H1 (cell line): Measurements from ENCODE around the gene ZGLP1. TPM values are rescaled to one million over a fixed set of nuclear protein-coding genes. Genes with fewer than 3 reads are reported as not detected.

Experiments
- CTCF ChIA-PET: fragments of 300-600 bp; sonication (Branson Sonifier 250); formaldehyde crosslinking; loops from one replicate; lab custom pipeline; 2021; ENCODE audit not compliant: partially characterized antibody; lab: Charles Lee
- POLR2A ChIA-PET: fragments of 300-600 bp; sonication (Branson Sonifier 250); formaldehyde crosslinking; loops from one replicate; lab custom pipeline; 2021; ENCODE audit warnings: inconsistent platforms; ENCODE audit not compliant: partially characterized antibody; lab: Charles Lee
- DNase-seq, 2 experiments: peaks; one replicate each; pipeline versions ENCODE4 v3.0.0 to v3.0.0-alpha.2; 2010 to 2022; ENCODE audit warnings: low spot score in 2 of 2, low read depth in 1 of 2, mixed read lengths in 1 of 2
- FAIRE-seq: peaks from 2 replicates; lab custom pipeline; 2011; peaks lifted over from hg19 to GRCh38; lab: Jason Lieb, UNC
- H2AFZ ChIP-seq: 2 replicates; pipeline ENCODE4 v1.8.1; 2012; ENCODE audit warnings: low read length, inconsistent platforms
- H2AK5ac ChIP-seq: 2 replicates; pipeline ENCODE4 v1.6.1; 2013; ENCODE audit warnings: low read depth, low read length
- H2BK120ac ChIP-seq: replicated peaks from 2 replicates; pipeline ENCODE3; 2013; ENCODE audit warnings: low read depth, low read length, inconsistent platforms
- H2BK12ac ChIP-seq: 2 replicates; pipeline ENCODE4 v1.6.1; 2013; ENCODE audit warnings: low read depth, low read length
- H2BK15ac ChIP-seq: 2 replicates; pipeline ENCODE4 v1.6.1; 2013; ENCODE audit warnings: low read length
- H2BK20ac ChIP-seq: 2 replicates; pipeline ENCODE4 v1.6.1; 2013; ENCODE audit warnings: low read length
- H2BK5ac ChIP-seq: 2 replicates; pipeline ENCODE4 v1.6.1; 2013; ENCODE audit warnings: low read depth, low read length
- H3K14ac ChIP-seq: 2 replicates; pipeline ENCODE4 v1.6.1; 2013; ENCODE audit warnings: inconsistent platforms; ENCODE audit not compliant: insufficient read length
- H3K18ac ChIP-seq: 2 replicates; pipeline ENCODE4 v1.6.1; 2013; ENCODE audit warnings: low read length; ENCODE audit errors: extremely low read depth
- H3K23ac ChIP-seq: 2 replicates; pipeline ENCODE4 v1.6.1; 2013; ENCODE audit warnings: inconsistent platforms; ENCODE audit not compliant: insufficient read length
- H3K23me2 ChIP-seq: 2 replicates; pipeline ENCODE4 v1.6.1; 2013; ENCODE audit warnings: low read depth, low read length
- H3K27ac ChIP-seq: 2 replicates; pipeline ENCODE4 v1.6.1; 2011; ENCODE audit warnings: low read depth, low read length, inconsistent platforms
- H3K27me3 ChIP-seq, 4 experiments: replicated peaks in 1 of 4; 1 replicate in 1 of 4; 2 replicates in 3 of 4; pipeline versions ENCODE4 v1.6.1 to v1.8.1; 2011 to 2013; ENCODE audit warnings: low read length in 3 of 4, mild to moderate bottlenecking in 3 of 4, inconsistent platforms in 2 of 4, mixed read lengths in 2 of 4, moderate library complexity in 1 of 4; ENCODE audit not compliant: control insufficient read depth in 3 of 4, insufficient read depth in 3 of 4; ENCODE audit errors: extremely low read depth in 1 of 4
- H3K36me3 ChIP-seq, 4 experiments: 2 replicates each; pipeline versions ENCODE4 v1.6.1 to v1.8.1; 2011 to 2013; ENCODE audit warnings: mild to moderate bottlenecking in 4 of 4, low read length in 3 of 4, moderate library complexity in 2 of 4, control low read depth in 1 of 4, inconsistent platforms in 1 of 4; ENCODE audit not compliant: insufficient read depth in 4 of 4, control insufficient read depth in 2 of 4
- H3K4ac ChIP-seq: replicated peaks from 2 replicates; pipeline ENCODE3; 2013; ENCODE audit warnings: low read length, low read depth, mixed read lengths, inconsistent platforms; ENCODE audit not compliant: insufficient read length
- H3K4me1 ChIP-seq, 4 experiments: replicated peaks in 1 of 4; 1 replicate in 1 of 4; 2 replicates in 3 of 4; pipeline versions ENCODE4 v1.6.1 to v1.8.1; 2011 to 2013; ENCODE audit warnings: low read length in 3 of 4, inconsistent platforms in 2 of 4, mixed read lengths in 1 of 4; ENCODE audit not compliant: insufficient read depth in 4 of 4, control insufficient read depth in 3 of 4
- H3K4me2 ChIP-seq, 2 experiments: 2 replicates each; pipeline versions ENCODE4 v1.6.1 to v1.8.1; 2011 to 2013; ENCODE audit warnings: low read depth in 2 of 2, low read length in 2 of 2, control low read depth in 1 of 2, inconsistent platforms in 1 of 2, mild to moderate bottlenecking in 1 of 2; ENCODE audit not compliant: insufficient read depth in 1 of 2
- H3K4me3 ChIP-seq, 4 experiments: fragments of 200-600, 300-600 bp in 1 of 4; sonication (generic), shearing (Covaris generic), sonication (Bioruptor Twin) in 1 of 4; 2 replicates each; pipeline versions ENCODE4 v1.5.1 to v1.8.1; 2011 to 2016; ENCODE audit warnings: low read length in 4 of 4, low read depth in 3 of 4, control low read depth in 2 of 4, inconsistent platforms in 2 of 4, mild to moderate bottlenecking in 2 of 4, mixed read lengths in 1 of 4, moderate library complexity in 1 of 4; ENCODE audit not compliant: insufficient read depth in 2 of 4; ENCODE audit errors: extremely low read depth in 1 of 4
- H3K56ac ChIP-seq: replicated peaks from 2 replicates; pipeline ENCODE3; 2013; ENCODE audit warnings: low read depth, mild to moderate bottlenecking, mixed read lengths, low read length, inconsistent platforms; ENCODE audit not compliant: insufficient read length
- H3K79me1 ChIP-seq: 2 replicates; pipeline ENCODE4 v1.6.1; 2013; ENCODE audit warnings: low read depth, low read length, control low read depth
- H3K79me2 ChIP-seq, 2 experiments: 2 replicates each; pipeline versions ENCODE4 v1.6.1 to v1.8.1; 2012 to 2013; ENCODE audit warnings: low read length in 2 of 2, mild to moderate bottlenecking in 2 of 2, inconsistent platforms in 1 of 2; ENCODE audit not compliant: insufficient read depth in 2 of 2, control insufficient read depth in 1 of 2
- H3K9ac ChIP-seq, 4 experiments: replicated peaks in 1 of 4; 1 replicate in 1 of 4; 2 replicates in 3 of 4; pipeline versions ENCODE4 v1.6.1 to v1.8.1; 2011 to 2013; ENCODE audit warnings: low read depth in 3 of 4, low read length in 3 of 4, control low read depth in 2 of 4, mild to moderate bottlenecking in 2 of 4, moderate library complexity in 2 of 4, inconsistent platforms in 1 of 4; ENCODE audit errors: extremely low read depth in 1 of 4
- H3K9me3 ChIP-seq, 2 experiments: 2 replicates each; pipeline versions ENCODE4 v1.6.1 to v1.8.1; 2012 to 2013; ENCODE audit warnings: mild to moderate bottlenecking in 2 of 2, moderate library complexity in 2 of 2, control low read depth in 1 of 2, inconsistent platforms in 1 of 2, low read depth in 1 of 2, low read length in 1 of 2, mixed read lengths in 1 of 2; ENCODE audit not compliant: insufficient read depth in 2 of 2
- H4K20me1 ChIP-seq, 2 experiments: replicated peaks in 1 of 2; 2 replicates each; pipeline versions ENCODE3 to v1.8.1; 2011 to 2013; ENCODE audit warnings: inconsistent platforms in 2 of 2, low read length in 2 of 2, mild to moderate bottlenecking in 1 of 2; ENCODE audit not compliant: insufficient read depth in 2 of 2, control insufficient read depth in 1 of 2
- H4K5ac ChIP-seq: 2 replicates; pipeline ENCODE4 v1.6.1; 2013; ENCODE audit warnings: low read length, low read depth, mixed read lengths, inconsistent platforms; ENCODE audit not compliant: insufficient read length
- H4K8ac ChIP-seq: 2 replicates; pipeline ENCODE4 v1.8.0; 2013; ENCODE audit warnings: mild to moderate bottlenecking, moderate library complexity, low read length, inconsistent platforms; ENCODE audit not compliant: insufficient read depth; ENCODE audit errors: extremely low read depth
- H4K91ac ChIP-seq: replicated peaks from 2 replicates; pipeline ENCODE3; 2013; ENCODE audit warnings: low read length, mixed read lengths, inconsistent platforms; ENCODE audit not compliant: insufficient read length
- EZH2 ChIP-seq: fragments of 200-600 bp; sonication (generic); IDR thresholded peaks from 2 replicates; pipeline ENCODE4 v1.7.1; 2012; ENCODE audit warnings: low read depth, mild to moderate bottlenecking, moderate library complexity, low read length, inconsistent platforms; ENCODE audit not compliant: severe bottlenecking
- KDM4A ChIP-seq: IDR thresholded peaks from one replicate; pipeline ENCODE4 v1.7.1; 2012; ENCODE audit warnings: low read depth, mild to moderate bottlenecking, moderate library complexity, low read length, inconsistent platforms; ENCODE audit not compliant: severe bottlenecking
- RBBP5 ChIP-seq: IDR thresholded peaks from 2 replicates; pipeline ENCODE4 v1.7.1; 2012; ENCODE audit warnings: low read depth, mild to moderate bottlenecking, inconsistent platforms, low read length, moderate library complexity, borderline replicate concordance
- RXRA ChIP-seq: IDR thresholded peaks from 2 replicates; pipeline ENCODE4 v1.6.1; 2011; ENCODE audit warnings: low read depth, mild to moderate bottlenecking, low read length, moderate library complexity; ENCODE audit not compliant: insufficient read depth
- TAF1 ChIP-seq: IDR thresholded peaks from 2 replicates; pipeline ENCODE4 v1.6.1; 2011; ENCODE audit warnings: mild to moderate bottlenecking, low read depth, low read length
- WGBS, 2 experiments: shearing (Covaris generic) in 1 of 2; methylation state at CpG; one replicate each; pipeline versions ENCODE4 v1.1.6 to v1.1.7; 2013 to 2015; ENCODE audit warnings: low lambda C conversion rate in 2 of 2, mixed read lengths in 2 of 2, inconsistent platforms in 1 of 2, low coverage in 1 of 2, missing lambda C conversion rate in 1 of 2; ENCODE audit not compliant: insufficient replicate concordance in 2 of 2, insufficient coverage in 1 of 2, insufficient read length in 1 of 2; ENCODE audit errors: extremely low coverage in 1 of 2, missing lambda C conversion rate in 1 of 2; 5-methylcytosine and 5-hydroxymethylcytosine counted together
- polyA plus RNA-seq, 7 experiments: library from polyadenylated mRNA; depleted of rRNA in 3 of 7; stranded (reverse) in 5 of 7; unstranded in 2 of 7; fragments of >200 nt in 5 of 7; fragments of 200-250 nt in 2 of 7; gene quantifications; 1 replicate in 5 of 7; 2 replicates in 1 of 7; 4 replicates in 1 of 7; pipeline versions ENCODE4 v1.2.1 to v1.2.3, GENCODE V29; 2011 to 2013; ENCODE audit warnings: missing spikeins in 2 of 7, mixed read lengths in 2 of 7
- total RNA-seq: library from RNA; stranded (reverse); fragmentation: NEBNext Ultra II Directional; extraction: Animal tissue kit (Norgen Biotek cat#: 25700); gene quantifications from 2 replicates; pipeline ENCODE4 v1.2.1, GENCODE V29; 2021

The ZGLP1 gene
- total and polyA plus RNA-seq, 2 of the 8 experiments (the other 6 are each of a cell fraction or from before 2014, with no cell fraction given): 4.2 to 5.1 TPM

DNA sequence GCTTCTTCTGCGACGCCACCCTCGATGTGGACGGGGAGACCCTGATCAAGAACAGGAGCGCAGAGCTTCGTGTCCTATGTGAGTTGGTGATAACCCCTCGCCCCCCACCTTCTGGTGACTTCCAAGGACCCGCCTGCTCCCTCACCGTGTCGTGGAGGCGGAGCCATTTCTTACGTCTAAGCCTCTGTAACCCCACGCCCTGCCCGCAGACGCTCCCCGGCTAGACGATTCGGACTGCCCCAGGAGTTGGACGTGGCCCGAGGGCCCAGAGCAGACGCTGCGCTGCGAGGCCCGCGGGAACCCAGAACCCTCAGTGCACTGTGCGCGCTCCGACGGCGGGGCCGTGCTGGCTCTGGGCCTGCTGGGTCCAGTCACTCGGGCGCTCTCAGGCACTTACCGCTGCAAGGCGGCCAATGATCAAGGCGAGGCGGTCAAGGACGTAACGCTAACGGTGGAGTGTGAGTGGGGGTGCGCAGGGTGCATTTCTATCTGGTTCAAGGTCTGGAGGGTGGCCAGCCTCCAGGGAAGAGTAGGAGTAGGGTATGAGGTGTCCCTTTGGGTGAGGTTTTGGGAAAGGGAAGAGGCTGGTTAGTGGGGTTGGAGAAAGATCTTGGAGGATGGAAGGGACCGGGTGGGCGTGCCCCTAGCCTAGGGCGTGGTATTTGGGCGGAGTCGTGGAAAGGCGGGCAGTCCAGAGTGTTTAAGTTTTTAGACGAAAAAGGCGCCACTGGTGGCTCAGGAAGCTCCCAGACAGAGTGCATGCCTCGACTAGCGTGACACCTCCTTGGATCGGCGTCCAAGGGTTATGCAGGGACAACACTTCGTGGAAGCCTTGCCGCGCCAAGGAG lies 16.6 kb downstream of the ZGLP1 start:
- Histone ChIP-seq H3K4me3 (peak overlapping the region; percentile 19 to 67 (median 29); a peak in 7 of 8 replicates), H4K5ac (no peak overlapping the region), H4K8ac (peak overlapping the region; percentile 3; the same call in 1 of the 2 replicates), H3K4ac (no peak overlapping the region), H3K79me2 (no peaks in the 10 kb centered on the region), H3K14ac (no peak overlapping the region), H2BK15ac (no peak overlapping the region), H3K23me2 (peaks cover 35% of the 10 kb centered on the region; the same call in 1 of the 2 replicates), H2AK5ac (no peak overlapping the region), H3K36me3 (no peaks in the 10 kb centered on the region), H2BK12ac (peak overlapping the region; percentile 39; the same call in 1 of the 2 replicates), H3K27me3 (peaks cover 52 to 92% (median 82%) of the 10 kb centered on the region in 4 experiments), H3K9ac (no peak overlapping the region), H3K4me1 (peaks cover 0 to 46% (median 21%) of the 10 kb centered on the region in 4 experiments; a peak in 6 of 7 replicates), H3K56ac (no peak overlapping the region), H2BK120ac (no peak overlapping the region), H4K91ac (no peak overlapping the region), H4K20me1 (peaks cover 0 to 26% of the 10 kb centered on the region in 2 experiments), H3K4me2 (peak overlapping the region; percentile 81 to 100), H3K23ac (no peak overlapping the region), H3K18ac (no peak overlapping the region), H2BK20ac (no peak overlapping the region), H3K9me3 (no peaks in the 10 kb centered on the region), H2AFZ (peak overlapping the region; percentile 25; the same call in 1 of the 2 replicates), H3K79me1 (no peaks in the 10 kb centered on the region), H2BK5ac (no peak overlapping the region), H3K27ac (no peak overlapping the region)
- TF ChIP-seq RBBP5 (0 out of 2 replicates have a peak, but pooled peaks have one; percentile 21), EZH2 (peak; percentile 24), TAF1 (peak; percentile 33; the same call in 1 of the 2 replicates), RXRA (no peak), KDM4A (peak; percentile 25)
- ChIA-PET CTCF (interaction anchor here (1.0 to 3.7 kb wide), 8 partner anchors 13 to 98 kb away, joined by 3 to 29 read pairs (median 4); partner anchors contain the start of gene ICAM1), POLR2A (interaction anchor here (0.6 to 2.4 kb wide), 6 partner anchors 9 to 365 kb away, joined by 3 to 8 read pairs (median 4); partner anchors contain the start of genes ICAM1 and RAVER1)
- WGBS, 2 experiments: 40% methylated on average over 56 of the region's 56 CpGs; no CpG with 5 or more reads in 1 of the 2 experiments
- FAIRE-seq (no peak), DNase-seq (no peak)
